Vagina (tissue), 2 donors: ENCODE data around the gene PEPD.

ENCODE experiments used
- CTCF ChIP-seq, 3 experiments: fragments of 450-650 bp in 2 of 3; fragments of 200-600 bp in 1 of 3; sonication (generic) in 1 of 3; IDR thresholded peaks; one replicate each; pipeline ENCODE4 v1.5.1; 2017 to 2019; ENCODE audit warnings: antibody characterized with exemption in 3 of 3, mild to moderate bottlenecking in 2 of 3, moderate library complexity in 2 of 3
- POLR2A ChIP-seq, 2 donors: fragments of 450-650 bp; IDR thresholded peaks; one replicate each; pipeline ENCODE4 v1.6.1; 2017; ENCODE audit warnings: antibody characterized with exemption in 2 of 2, mild to moderate bottlenecking in 2 of 2, moderate library complexity in 2 of 2

- TF ChIP-seq CTCF (IDR thresholded peaks at IDR 0.05) (no peak), POLR2A (IDR thresholded peaks at IDR 0.05) (no peak)
Measured at GRCh38 chr19:33444562-33445441, 76.8 kb downstream of the PEPD start.
